ENCODE results near the gene CTSC.

DNA sequence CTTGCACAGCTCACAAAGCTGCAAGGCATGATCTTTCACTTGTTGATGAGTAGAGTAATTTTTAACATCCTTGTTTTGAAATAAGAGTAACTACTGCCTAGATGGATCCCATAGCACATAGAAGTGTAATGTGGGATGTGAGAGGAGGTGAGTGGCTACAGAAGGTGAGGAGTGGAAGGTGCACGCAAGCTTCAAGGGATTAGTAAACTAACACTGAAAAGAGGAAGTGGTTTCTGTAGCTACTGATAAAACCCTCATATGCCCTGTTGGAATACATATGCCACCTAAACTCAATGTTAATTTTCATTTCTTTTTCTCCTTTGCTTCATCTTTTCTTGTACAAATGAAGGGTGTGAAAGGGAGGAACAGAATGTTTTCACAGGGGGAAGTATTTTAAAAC is 22.0 kb upstream of the CTSC start:
- no peak for TF ChIP-seq RAD21 (IDR thresholded peaks at IDR 0.05; ENCODE audit: low read depth)
- TF ChIP-seq POLR2A (IDR thresholded peaks at IDR 0.05; ENCODE audit: borderline replicate concordance, extremely low read depth, insufficient read depth, insufficient read length) = no peak
- TF ChIP-seq ELF1 (IDR thresholded peaks at IDR 0.05; ENCODE audit: borderline replicate concordance, low read depth) = no peak
- no peak for TF ChIP-seq CTCF (IDR thresholded peaks at IDR 0.05 in 2 of 3, conservative IDR thresholded peaks at IDR 0.05 in 1 of 3; ENCODE audit: borderline replicate concordance in 1 of 3, insufficient read depth in 1 of 3, low read depth in 2 of 3, low read length in 2 of 3)
- TF ChIP-seq, protein P1, sequence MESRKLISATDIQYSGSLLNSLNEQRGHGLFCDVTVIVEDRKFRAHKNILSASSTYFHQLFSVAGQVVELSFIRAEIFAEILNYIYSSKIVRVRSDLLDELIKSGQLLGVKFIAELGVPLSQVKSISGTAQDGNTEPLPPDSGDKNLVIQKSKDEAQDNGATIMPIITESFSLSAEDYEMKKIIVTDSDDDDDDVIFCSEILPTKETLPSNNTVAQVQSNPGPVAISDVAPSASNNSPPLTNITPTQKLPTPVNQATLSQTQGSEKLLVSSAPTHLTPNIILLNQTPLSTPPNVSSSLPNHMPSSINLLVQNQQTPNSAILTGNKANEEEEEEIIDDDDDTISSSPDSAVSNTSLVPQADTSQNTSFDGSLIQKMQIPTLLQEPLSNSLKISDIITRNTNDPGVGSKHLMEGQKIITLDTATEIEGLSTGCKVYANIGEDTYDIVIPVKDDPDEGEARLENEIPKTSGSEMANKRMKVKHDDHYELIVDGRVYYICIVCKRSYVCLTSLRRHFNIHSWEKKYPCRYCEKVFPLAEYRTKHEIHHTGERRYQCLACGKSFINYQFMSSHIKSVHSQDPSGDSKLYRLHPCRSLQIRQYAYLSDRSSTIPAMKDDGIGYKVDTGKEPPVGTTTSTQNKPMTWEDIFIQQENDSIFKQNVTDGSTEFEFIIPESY (IDR thresholded peaks at IDR 0.05; ENCODE audit: extremely low read depth, insufficient replicate concordance, low read length) = no peak
- no peak for TF ChIP-seq YY1 (IDR thresholded peaks at IDR 0.05; ENCODE audit: extremely low read depth, insufficient replicate concordance, low read depth, low read length)
- TF ChIP-seq, protein P2, sequence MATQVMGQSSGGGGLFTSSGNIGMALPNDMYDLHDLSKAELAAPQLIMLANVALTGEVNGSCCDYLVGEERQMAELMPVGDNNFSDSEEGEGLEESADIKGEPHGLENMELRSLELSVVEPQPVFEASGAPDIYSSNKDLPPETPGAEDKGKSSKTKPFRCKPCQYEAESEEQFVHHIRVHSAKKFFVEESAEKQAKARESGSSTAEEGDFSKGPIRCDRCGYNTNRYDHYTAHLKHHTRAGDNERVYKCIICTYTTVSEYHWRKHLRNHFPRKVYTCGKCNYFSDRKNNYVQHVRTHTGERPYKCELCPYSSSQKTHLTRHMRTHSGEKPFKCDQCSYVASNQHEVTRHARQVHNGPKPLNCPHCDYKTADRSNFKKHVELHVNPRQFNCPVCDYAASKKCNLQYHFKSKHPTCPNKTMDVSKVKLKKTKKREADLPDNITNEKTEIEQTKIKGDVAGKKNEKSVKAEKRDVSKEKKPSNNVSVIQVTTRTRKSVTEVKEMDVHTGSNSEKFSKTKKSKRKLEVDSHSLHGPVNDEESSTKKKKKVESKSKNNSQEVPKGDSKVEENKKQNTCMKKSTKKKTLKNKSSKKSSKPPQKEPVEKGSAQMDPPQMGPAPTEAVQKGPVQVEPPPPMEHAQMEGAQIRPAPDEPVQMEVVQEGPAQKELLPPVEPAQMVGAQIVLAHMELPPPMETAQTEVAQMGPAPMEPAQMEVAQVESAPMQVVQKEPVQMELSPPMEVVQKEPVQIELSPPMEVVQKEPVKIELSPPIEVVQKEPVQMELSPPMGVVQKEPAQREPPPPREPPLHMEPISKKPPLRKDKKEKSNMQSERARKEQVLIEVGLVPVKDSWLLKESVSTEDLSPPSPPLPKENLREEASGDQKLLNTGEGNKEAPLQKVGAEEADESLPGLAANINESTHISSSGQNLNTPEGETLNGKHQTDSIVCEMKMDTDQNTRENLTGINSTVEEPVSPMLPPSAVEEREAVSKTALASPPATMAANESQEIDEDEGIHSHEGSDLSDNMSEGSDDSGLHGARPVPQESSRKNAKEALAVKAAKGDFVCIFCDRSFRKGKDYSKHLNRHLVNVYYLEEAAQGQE (IDR thresholded peaks at IDR 0.05; ENCODE audit: low read depth) = no peak
- no peak for TF ChIP-seq CBX3 (IDR thresholded peaks at IDR 0.05; ENCODE audit: low read depth)
- no peak for TF ChIP-seq EZH2 (IDR thresholded peaks at IDR 0.05)
- TF ChIP-seq ZNF274 (IDR thresholded peaks at IDR 0.05; ENCODE audit: low read depth, low read length) = no peak

Data from HCT116 (cell line).